ENCODE results near the gene MSX1. TPM values are rescaled to one million over a fixed set of nuclear protein-coding genes. Genes with fewer than 3 reads are reported as not detected.

MSX1 gene
- total RNA-seq, 2 donors from 2014 or later: 0.25 to 0.53 TPM

DNA sequence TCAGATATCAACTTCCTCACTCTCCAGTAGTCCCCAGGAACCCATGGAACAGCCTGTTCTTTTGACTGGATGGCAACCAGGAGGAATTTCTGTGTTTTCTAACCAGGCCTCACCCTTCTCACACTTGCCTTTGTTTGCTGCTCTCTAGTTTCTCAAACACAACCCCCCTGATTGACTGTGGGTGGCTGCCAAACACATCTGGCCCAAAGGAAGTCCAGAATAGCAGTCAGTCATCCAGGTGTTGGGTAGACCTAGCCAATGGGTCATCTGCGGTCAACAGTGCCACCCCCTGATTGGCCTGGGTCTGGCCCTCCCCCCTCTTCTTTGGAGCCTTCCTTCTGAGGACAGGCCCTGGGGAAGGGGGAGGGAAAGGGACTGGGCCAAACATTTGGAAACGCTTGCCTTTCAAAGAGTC is 53.7 kb downstream of the MSX1 start:
- Histone ChIP-seq H3K27me3 (no peaks in the 10 kb centered on the region), H3K27ac (no peak overlapping the region), H3K9ac (ENCODE audit: low read depth in 2 of 2, low read length in 2 of 2) (no peak overlapping the region), H3K9me3 (no peaks in the 10 kb centered on the region), H3K36me3 (no peaks in the 10 kb centered on the region), H3K4me1 (no peaks in the 10 kb centered on the region), H3K4me3 (no peak overlapping the region)
- intact Hi-C loops (cut with DNase I): no loop called here
- TF ChIP-seq, protein P1, sequence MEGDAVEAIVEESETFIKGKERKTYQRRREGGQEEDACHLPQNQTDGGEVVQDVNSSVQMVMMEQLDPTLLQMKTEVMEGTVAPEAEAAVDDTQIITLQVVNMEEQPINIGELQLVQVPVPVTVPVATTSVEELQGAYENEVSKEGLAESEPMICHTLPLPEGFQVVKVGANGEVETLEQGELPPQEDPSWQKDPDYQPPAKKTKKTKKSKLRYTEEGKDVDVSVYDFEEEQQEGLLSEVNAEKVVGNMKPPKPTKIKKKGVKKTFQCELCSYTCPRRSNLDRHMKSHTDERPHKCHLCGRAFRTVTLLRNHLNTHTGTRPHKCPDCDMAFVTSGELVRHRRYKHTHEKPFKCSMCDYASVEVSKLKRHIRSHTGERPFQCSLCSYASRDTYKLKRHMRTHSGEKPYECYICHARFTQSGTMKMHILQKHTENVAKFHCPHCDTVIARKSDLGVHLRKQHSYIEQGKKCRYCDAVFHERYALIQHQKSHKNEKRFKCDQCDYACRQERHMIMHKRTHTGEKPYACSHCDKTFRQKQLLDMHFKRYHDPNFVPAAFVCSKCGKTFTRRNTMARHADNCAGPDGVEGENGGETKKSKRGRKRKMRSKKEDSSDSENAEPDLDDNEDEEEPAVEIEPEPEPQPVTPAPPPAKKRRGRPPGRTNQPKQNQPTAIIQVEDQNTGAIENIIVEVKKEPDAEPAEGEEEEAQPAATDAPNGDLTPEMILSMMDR (IDR thresholded peaks at IDR 0.05): no peak
- no peak for DNase-seq

Other genes with a start within 250 kb of the MSX1 start
- gene CYTL1, start 159.8 kb downstream of the MSX1 start, total RNA-seq: under 1 TPM in 1 of 2 donors, not detected in 1; 0.90 TPM
- gene STK32B, start 191.8 kb downstream of the MSX1 start, total RNA-seq: under 1 TPM; 0.64 to 0.82 TPM

All from colonic mucosa (tissue), 4 donors.